HepG2 (cell line): ENCODE measurements around the gene GALC. TPM values are rescaled to one million over a fixed set of nuclear protein-coding genes. Genes with fewer than 3 reads are reported as not detected.

Experiments used
- ATAC-seq: fragments of 200-7000 bp; cut with Tn5 transposase; 3 replicates; pipeline ENCODE4 v1.9.1; 2020; ENCODE audit warnings: mild to moderate bottlenecking, moderate library complexity
- BruUV-seq: library from RNA; stranded (reverse); fragments of 400-500 nt; replicated peaks from 2 replicates; lab custom pipeline; 2021; lab: Mats Ljungman, UMichigan
- CTCF ChIA-PET: fragments of 300-600 bp; formaldehyde crosslinking; extraction: SDS; loops from one replicate; lab custom pipeline; 2021; ENCODE audit warnings: low total read pairs, inconsistent platforms, low intra/inter-chr PET ratio; lab: Yijun Ruan, JAX
- POLR2A ChIA-PET: fragments of 350-600 bp; sonication (Branson Sonifier 250); formaldehyde crosslinking; loops from one replicate; lab custom pipeline; 2020; ENCODE audit warnings: antibody characterized with exemption, inconsistent platforms; lab: Yijun Ruan, JAX
- DNase-seq: peaks from one replicate; pipeline ENCODE4 v3.0.0-alpha.2; 2015; ENCODE audit warnings: low spot score
- FAIRE-seq: peaks from 3 replicates; lab custom pipeline; 2011; peaks lifted over from hg19 to GRCh38; lab: Jason Lieb, UNC
- H2AFZ ChIP-seq: one replicate; pipeline ENCODE4 v1.6.1; 2011; ENCODE audit warnings: low read length, inconsistent platforms
- H3K27ac ChIP-seq: fragments of 300-600 bp; 3 replicates; pipeline ENCODE4 v1.8.0; 2011; ENCODE audit warnings: mixed run types, mild to moderate bottlenecking, mixed read lengths, low read length, inconsistent platforms; ENCODE audit not compliant: insufficient read depth; ENCODE audit errors: extremely low read length
- H3K27me3 ChIP-seq, 2 experiments: fragments of 200-600 bp in 1 of 2; 2 replicates in 1 of 2; 3 replicates in 1 of 2; pipeline versions ENCODE4 v1.6.0 to v1.8.0; 2011; ENCODE audit warnings: low read length in 2 of 2, mild to moderate bottlenecking in 2 of 2, moderate library complexity in 2 of 2, inconsistent platforms in 1 of 2; ENCODE audit not compliant: insufficient read depth in 2 of 2, control insufficient read depth in 1 of 2
- H3K36me3 ChIP-seq, 2 experiments: fragments of 200-600 bp in 1 of 2; replicated peaks in 1 of 2; 2 replicates in 1 of 2; 3 replicates in 1 of 2; pipeline versions ENCODE4 v1.5.1 to v1.8.0; 2011; ENCODE audit warnings: low read length in 2 of 2, inconsistent platforms in 1 of 2; ENCODE audit not compliant: insufficient read depth in 2 of 2, control insufficient read depth in 1 of 2
- H3K4me1 ChIP-seq: 2 replicates; pipeline ENCODE4 v1.5.1; 2012; ENCODE audit warnings: low read length, inconsistent platforms; ENCODE audit not compliant: insufficient read depth
- H3K4me2 ChIP-seq: 2 replicates; pipeline ENCODE4 v1.6.0; 2011; ENCODE audit warnings: low read depth, low read length, inconsistent platforms
- H3K4me3 ChIP-seq, 3 experiments: fragments of 200-600 bp in 1 of 3; sonication (generic), shearing (Covaris generic) in 1 of 3; replicated peaks in 1 of 3; 2 replicates each; pipeline ENCODE4 v1.5.1; 2011 to 2016; ENCODE audit warnings: low read length in 3 of 3, inconsistent platforms in 2 of 3, low read depth in 2 of 3, mild to moderate bottlenecking in 2 of 3, control low read depth in 1 of 3, mixed read lengths in 1 of 3; ENCODE audit not compliant: insufficient read depth in 1 of 3
- H3K79me2 ChIP-seq: one replicate; pipeline ENCODE4 v1.6.1; 2011; ENCODE audit warnings: low read length, inconsistent platforms; ENCODE audit not compliant: insufficient read depth
- H3K9ac ChIP-seq: 2 replicates; pipeline ENCODE4 v1.6.0; 2011; ENCODE audit warnings: mild to moderate bottlenecking, low read depth, low read length, inconsistent platforms; ENCODE audit not compliant: insufficient read depth
- H3K9me3 ChIP-seq: 2 replicates; pipeline ENCODE4 v1.5.1; 2012; ENCODE audit warnings: mild to moderate bottlenecking, low read length
- H4K20me1 ChIP-seq: 2 replicates; pipeline ENCODE4 v1.6.0; 2011; ENCODE audit warnings: inconsistent platforms, mild to moderate bottlenecking, low read length, moderate library complexity; ENCODE audit not compliant: insufficient read depth
- AGO1 ChIP-seq: fragments of 200-400 bp; formaldehyde crosslinking; IDR thresholded peaks from 2 replicates; pipeline ENCODE4 v1.6.1; 2017; ENCODE audit warnings: mild to moderate bottlenecking, low read depth, low read length, moderate library complexity; ENCODE audit not compliant: poor library complexity, severe bottlenecking
- BATF2 ChIP-seq: sonication (generic); formaldehyde crosslinking; IDR thresholded peaks from 2 replicates; pipeline ENCODE4 v1.8.0; 2022; ENCODE audit warnings: mild to moderate bottlenecking, missing genetic modification reagents, moderate library complexity
- CAMTA2 ChIP-seq: sonication (generic); formaldehyde crosslinking; IDR thresholded peaks from 2 replicates; pipeline ENCODE4 v1.4.0; 2020; ENCODE audit warnings: mild to moderate bottlenecking, missing genetic modification reagents, borderline replicate concordance
- CHD2 ChIP-seq: IDR thresholded peaks from 2 replicates; pipeline ENCODE4 v1.6.1; 2011; ENCODE audit warnings: low read depth, low read length, improper control_type of control experiment
- DRAP1 ChIP-seq: IDR thresholded peaks from 2 replicates; pipeline ENCODE4 v1.6.1; 2016; ENCODE audit warnings: missing genetic modification reagents, missing compliant biosample characterization
- HMG20A ChIP-seq: IDR thresholded peaks from 2 replicates; pipeline ENCODE4 v1.6.1; 2016; ENCODE audit warnings: borderline replicate concordance
- HNRNPK ChIP-seq: fragments of 200-400 bp; formaldehyde crosslinking; IDR thresholded peaks from 2 replicates; pipeline ENCODE4 v1.6.1; 2018; ENCODE audit warnings: low read length, low read depth, moderate library complexity, mild to moderate bottlenecking; ENCODE audit not compliant: poor library complexity, severe bottlenecking
- KDM5A ChIP-seq: fragments of 200-600 bp; sonication (generic); IDR thresholded peaks from 2 replicates; pipeline ENCODE4 v1.7.0; 2018; ENCODE audit warnings: antibody characterized with exemption, mild to moderate bottlenecking, low read length, borderline replicate concordance
- LRRFIP1 ChIP-seq: sonication (generic); formaldehyde crosslinking; conservative IDR thresholded peaks from 2 replicates; pipeline ENCODE4 v1.4.0; 2020; ENCODE audit warnings: missing genetic modification reagents
- MED8 ChIP-seq: sonication (generic); formaldehyde crosslinking; IDR thresholded peaks from 2 replicates; pipeline ENCODE4 v1.8.1; 2023; ENCODE audit warnings: mild to moderate bottlenecking, missing genetic modification reagents; ENCODE audit not compliant: insufficient replicate concordance
- ZNF644 ChIP-seq: IDR thresholded peaks from 2 replicates; pipeline ENCODE4 v1.6.1; 2016; ENCODE audit warnings: low read depth
- ZNF646 ChIP-seq: sonication (generic); formaldehyde crosslinking; IDR thresholded peaks from 2 replicates; pipeline ENCODE4 v1.9.0; 2021; ENCODE audit warnings: mild to moderate bottlenecking, missing genetic modification reagents
- WGBS: methylation state at CpG from one replicate; pipeline ENCODE4 v1.1.6; 2017; ENCODE audit warnings: low lambda C conversion rate; 5-methylcytosine and 5-hydroxymethylcytosine counted together
- in situ Hi-C: cut with HindIII; loops from 2 replicates; pipeline ENCODE4 v1.10.0; 2017; ENCODE audit warnings: low pct_unique_long_range_greater_than_20kb; ENCODE audit not compliant: extremely low pct_ligation_motif_present
- intact Hi-C: fragments of 100-400 bp; cut with micrococcal nuclease; formaldehyde crosslinking; loops from one replicate; pipeline ENCODE4 v1.10.0; 2022; ENCODE audit not compliant: unreplicated experiment
- polyA plus RNA-seq, 8 experiments: library from polyadenylated mRNA; depleted of rRNA in 3 of 8; stranded (reverse) in 7 of 8; unstranded in 1 of 8; fragments of >200 nt; fragmentation: Illumina TruSeq in 4 of 8; extraction: Trizol in 4 of 8; gene quantifications; 2 replicates each; pipeline versions ENCODE4 v1.2.1 to v1.2.3, GENCODE V29; 2011 to 2016; ENCODE audit warnings: low read depth in 4 of 8, missing spikeins in 1 of 8, mixed read lengths in 1 of 8; ENCODE audit not compliant: insufficient read depth in 1 of 8
- total RNA-seq, 5 experiments: library from RNA; depleted of rRNA; stranded (reverse); fragments of >200 nt; fragmentation: Illumina TruSeq; extraction: Trizol; gene quantifications; 2 replicates each; pipeline ENCODE4 v1.2.3, GENCODE V29; 2016; ENCODE audit warnings: low read depth in 1 of 5

The GALC gene
- total and polyA plus RNA-seq, 2 of the 13 experiments (the other 11 are each of a cell fraction or from before 2014, with no cell fraction given), result not detected

- H3K4me3 ChIP-seq, result no peak overlapping the region
- no TSS peak for BruUV-seq
- peaks cover 28% of the 10 kb centered on the region for H3K4me1 ChIP-seq
- intact Hi-C loops, result no loop called here
- H3K9ac ChIP-seq, result no peak overlapping the region
- DNase-seq (no peak), FAIRE-seq (no peak), ATAC-seq (no peak)
- no peak overlapping the region for H3K27ac ChIP-seq
- H3K27me3 ChIP-seq, result no peaks in the 10 kb centered on the region
- H3K79me2 ChIP-seq, result peaks cover 15% of the 10 kb centered on the region
- H3K4me2 ChIP-seq, result no peak overlapping the region
- H2AFZ ChIP-seq, result no peak overlapping the region
- no peaks in the 10 kb centered on the region for H4K20me1 ChIP-seq
- no peaks in the 10 kb centered on the region for H3K9me3 ChIP-seq
- in situ Hi-C loops, result no loop called here
- H3K36me3 ChIP-seq, result peaks cover 9 to 25% of the 10 kb centered on the region in 2 experiments; a peak in 4 of 5 replicates
- CTCF ChIA-PET, result no interaction called here
- WGBS, result 90% methylated on average over 3 of the region's 3 CpGs
- POLR2A ChIA-PET, result interaction anchor here (1.1 kb wide), 1 partner anchor 12 kb away, joined by 3 read pairs; no protein-coding TSS in a partner anchor
- TF ChIP-seq MED8 (CRISPR knock-in tag) (no peak), CAMTA2 (CRISPR knock-in tag) (no peak), ZNF646 (CRISPR knock-in tag) (no peak), HNRNPK (no peak), AGO1 (no peak), ZNF644 (CRISPR knock-in tag) (no peak), LRRFIP1 (CRISPR knock-in tag) (no peak), BATF2 (CRISPR knock-in tag) (no peak), HMG20A (no peak), KDM5A (no peak), DRAP1 (CRISPR knock-in tag) (no peak), CHD2 (no peak)
Observed at GRCh38 chr14:88039197-88039596, 46.2 kb upstream of the GALC start.
